HCT116 (cell line): ENCODE results near the gene CDH22. TPM values are rescaled to one million over a fixed set of nuclear protein-coding genes. Genes with fewer than 3 reads are reported as not detected.

Experiments
- ATAC-seq: fragments of 200-7000 bp; cut with Tn5 transposase; 2 replicates; pipeline ENCODE4 v1.9.1; 2020; ENCODE audit warnings: mild to moderate bottlenecking, moderate library complexity
- BruUV-seq: library from RNA; stranded (reverse); fragments of 400-500 nt; replicated peaks from 2 replicates; lab custom pipeline; 2021; lab: Mats Ljungman, UMichigan
- CTCF ChIA-PET: fragments of 300-600 bp; sonication (Branson Sonifier 250); formaldehyde crosslinking; loops from one replicate; lab custom pipeline; 2021; ENCODE audit warnings: antibody characterized with exemption; lab: Charles Lee
- POLR2A ChIA-PET: fragments of 300-600, 350-600 bp; sonication (Branson Sonifier 250); formaldehyde crosslinking; loops from one replicate; lab custom pipeline; 2021; ENCODE audit warnings: antibody characterized with exemption; lab: Charles Lee
- RAD21 ChIA-PET, 2 experiments: fragments of 300-600 bp; sonication (Branson Sonifier 250); formaldehyde crosslinking; loops; one replicate each; lab custom pipeline; 2023; ENCODE audit warnings: low total read pairs in 2 of 2; ENCODE audit not compliant: uncharacterized antibody in 2 of 2, unreplicated experiment in 2 of 2, low non-redundant PET in 1 of 2; lab: Charles Lee
- DNase-seq: peaks from one replicate; pipeline ENCODE4 v3.0.0-alpha.2; 2010; ENCODE audit warnings: low read depth, low spot score
- H2AFZ ChIP-seq: fragments of 200-600 bp; shearing (Covaris generic), sonication (generic); 2 replicates; pipeline ENCODE4 v1.6.1; 2017; ENCODE audit warnings: low read depth, mixed run types, mixed read lengths, antibody characterized with exemption, low read length; ENCODE audit not compliant: poor library complexity, severe bottlenecking
- H3K27ac ChIP-seq: 2 replicates; pipeline ENCODE4 v1.5.1; 2012; ENCODE audit warnings: low read depth, low read length
- H3K27me3 ChIP-seq: fragments of 200-600 bp; sonication (generic); 2 replicates; pipeline ENCODE4 v1.6.1; 2016; ENCODE audit warnings: mixed run types, low read length, mixed read lengths; ENCODE audit not compliant: insufficient read depth
- H3K36me3 ChIP-seq, 2 experiments: fragments of 200-500 bp in 1 of 2; fragments of 200-600 bp in 1 of 2; sonication (Bioruptor generic) in 1 of 2; sonication (generic) in 1 of 2; 2 replicates each; pipeline versions ENCODE4 v1.5.1 to v1.6.1; 2014 to 2016; ENCODE audit warnings: low read length in 2 of 2, inconsistent platforms in 1 of 2, mixed read lengths in 1 of 2, mixed run types in 1 of 2; ENCODE audit not compliant: insufficient read depth in 2 of 2, control insufficient read depth in 1 of 2
- H3K4me1 ChIP-seq, 2 experiments: fragments of 200-600 bp in 1 of 2; sonication (generic) in 1 of 2; 2 replicates each; pipeline versions ENCODE4 v1.5.1 to v1.6.1; 2012 to 2017; ENCODE audit warnings: low read length in 2 of 2, inconsistent platforms in 1 of 2, mild to moderate bottlenecking in 1 of 2, mixed read lengths in 1 of 2, mixed run types in 1 of 2, moderate library complexity in 1 of 2; ENCODE audit not compliant: insufficient read depth in 2 of 2, control insufficient read depth in 1 of 2
- H3K4me2 ChIP-seq: fragments of 200-600 bp; sonication (generic); 2 replicates; pipeline ENCODE4 v1.6.1; 2017; ENCODE audit warnings: mixed run types, low read length, mixed read lengths
- H3K4me3 ChIP-seq, 2 experiments: fragments of 200-600 bp in 1 of 2; sonication (generic) in 1 of 2; replicated peaks in 1 of 2; 2 replicates each; pipeline ENCODE4 v1.5.1; 2011 to 2016; ENCODE audit warnings: low read length in 2 of 2, control low read depth in 1 of 2, low read depth in 1 of 2, mild to moderate bottlenecking in 1 of 2, mixed read lengths in 1 of 2, mixed run types in 1 of 2
- H3K79me2 ChIP-seq: fragments of 200-600 bp; sonication (generic); 2 replicates; pipeline ENCODE4 v1.6.1; 2017; ENCODE audit warnings: mild to moderate bottlenecking, mixed run types, low read length, moderate library complexity, mixed read lengths; ENCODE audit not compliant: insufficient read depth
- H3K9ac ChIP-seq: fragments of 200-600 bp; sonication (generic); 2 replicates; pipeline ENCODE4 v1.6.1; 2016; ENCODE audit warnings: low read length, mixed read lengths
- H3K9me2 ChIP-seq: fragments of 200-600 bp; sonication (generic), shearing (Covaris generic); 2 replicates; pipeline ENCODE4 v1.6.1; 2017; ENCODE audit warnings: mixed run types, mild to moderate bottlenecking, moderate library complexity; ENCODE audit not compliant: insufficient read depth
- H3K9me3 ChIP-seq, 2 experiments: fragments of 200-500 bp in 1 of 2; fragments of 200-600 bp in 1 of 2; sonication (Bioruptor generic) in 1 of 2; sonication (generic) in 1 of 2; 2 replicates each; pipeline ENCODE4 v1.6.1; 2014 to 2017; ENCODE audit warnings: low read length in 2 of 2, mixed read lengths in 2 of 2, inconsistent platforms in 1 of 2, low read depth in 1 of 2, mild to moderate bottlenecking in 1 of 2, mixed run types in 1 of 2, moderate library complexity in 1 of 2; ENCODE audit not compliant: control insufficient read depth in 1 of 2, insufficient read depth in 1 of 2
- H4K20me1 ChIP-seq: fragments of 200-600 bp; sonication (generic), shearing (Covaris generic); 2 replicates; pipeline ENCODE4 v1.6.1; 2017; ENCODE audit warnings: mixed run types, mild to moderate bottlenecking, moderate library complexity; ENCODE audit not compliant: insufficient read depth
- CEBPB ChIP-seq: IDR thresholded peaks from 2 replicates; pipeline ENCODE4 v1.6.1; 2012; ENCODE audit warnings: low read depth
- EGR1 ChIP-seq: IDR thresholded peaks from 2 replicates; pipeline ENCODE4 v1.6.1; 2012; ENCODE audit warnings: low read depth
- ELF1 ChIP-seq: IDR thresholded peaks from 2 replicates; pipeline ENCODE4 v1.6.1; 2012; ENCODE audit warnings: low read depth, borderline replicate concordance
- EZH2phosphoT487 ChIP-seq: fragments of 200-600 bp; IDR thresholded peaks from 2 replicates; pipeline ENCODE4 v1.6.1; 2018; ENCODE audit warnings: antibody characterized with exemption, borderline replicate concordance
- FOSL1 ChIP-seq: IDR thresholded peaks from 2 replicates; pipeline ENCODE4 v1.6.1; 2012; ENCODE audit warnings: low read depth
- JUND ChIP-seq: IDR thresholded peaks from 2 replicates; pipeline ENCODE4 v1.6.1; 2012
- POLR2AphosphoS5 ChIP-seq: IDR thresholded peaks from 2 replicates; pipeline ENCODE4 v1.6.1; 2011; ENCODE audit warnings: mild to moderate bottlenecking, low read depth, low read length, moderate library complexity
- RAD21 ChIP-seq: IDR thresholded peaks from 2 replicates; pipeline ENCODE4 v1.6.1; 2012; ENCODE audit warnings: low read depth, mild to moderate bottlenecking
- SP1 ChIP-seq: IDR thresholded peaks from 2 replicates; pipeline ENCODE4 v1.6.1; 2012; ENCODE audit warnings: low read depth
- intact Hi-C: fragments of 100-400 bp; cut with micrococcal nuclease; formaldehyde crosslinking; loops from 2 replicates; pipeline ENCODE4 v1.10.0; 2022
- total RNA-seq: library from RNA; stranded (reverse); gene quantifications from one replicate; pipeline ENCODE4 v1.2.1, GENCODE V29; 2021; ENCODE audit not compliant: unreplicated experiment
- TF ChIP-seq, protein P1 (sequence below): IDR thresholded peaks from 2 replicates; pipeline ENCODE4 v1.6.1; 2012
- TF ChIP-seq, protein P2 (sequence below): IDR thresholded peaks from 2 replicates; pipeline ENCODE4 v1.6.1; 2012; ENCODE audit warnings: low read depth
- TF ChIP-seq, protein P3 (sequence below), 3 experiments: fragments of 200-600 bp in 1 of 3; sonication (generic) in 1 of 3; IDR thresholded peaks in 2 of 3; conservative IDR thresholded peaks in 1 of 3; 2 replicates each; pipeline ENCODE4 v1.5.1; 2012 to 2017; ENCODE audit warnings: low read depth in 2 of 3, low read length in 2 of 3, antibody characterized with exemption in 1 of 3, borderline replicate concordance in 1 of 3, control low read depth in 1 of 3, mild to moderate bottlenecking in 1 of 3, mixed read lengths in 1 of 3, mixed run types in 1 of 3, moderate library complexity in 1 of 3; ENCODE audit not compliant: insufficient read depth in 1 of 3

The CDH22 gene
- total RNA-seq, 1 experiment from 2014 or later: 1.8 TPM

DNA sequence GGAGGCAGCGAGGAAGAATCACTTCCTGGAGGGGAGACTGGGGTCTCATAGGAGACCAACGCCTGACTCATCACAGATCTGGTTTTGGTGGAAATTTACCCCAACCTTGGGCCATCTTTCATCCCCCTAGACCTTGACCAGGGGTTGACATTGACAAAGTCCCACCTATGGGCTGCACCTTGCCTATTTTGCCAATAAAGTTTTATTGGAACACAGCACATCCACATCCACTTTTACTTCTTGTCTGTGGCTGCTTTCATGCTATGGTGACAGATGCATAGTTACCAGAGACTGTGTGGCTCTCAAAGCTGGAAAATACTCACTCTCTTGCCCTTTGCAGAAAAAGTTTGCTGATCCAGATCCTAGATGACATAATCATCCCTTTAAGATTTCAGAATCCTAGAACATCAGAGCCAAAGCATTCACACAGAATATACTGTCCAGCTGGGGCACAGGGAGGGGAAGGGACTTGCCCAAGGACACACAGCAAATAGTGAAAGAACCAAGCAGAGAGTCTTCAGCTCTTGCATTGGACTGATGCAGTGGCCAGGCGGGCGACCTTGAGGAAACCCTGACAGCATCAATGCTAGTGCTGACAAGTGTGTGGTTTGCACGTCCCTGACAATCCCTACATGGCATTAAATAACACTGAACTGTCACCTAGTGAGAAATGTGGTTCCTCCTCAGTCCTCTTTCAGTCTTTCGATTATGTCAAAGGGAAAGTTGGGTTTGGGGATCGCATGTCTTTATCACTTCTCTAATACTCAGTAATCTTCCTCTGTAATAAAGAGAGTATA, 149.0 kb downstream of the CDH22 start:
- TF ChIP-seq POLR2AphosphoS5 (no peak), SP1 (no peak), ELF1 (no peak), EZH2phosphoT487 (no peak), CEBPB (no peak), EGR1 (no peak)
- TF ChIP-seq, protein P1, sequence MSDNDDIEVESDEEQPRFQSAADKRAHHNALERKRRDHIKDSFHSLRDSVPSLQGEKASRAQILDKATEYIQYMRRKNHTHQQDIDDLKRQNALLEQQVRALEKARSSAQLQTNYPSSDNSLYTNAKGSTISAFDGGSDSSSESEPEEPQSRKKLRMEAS: no peak
- Histone ChIP-seq H3K9me3 (no peaks in the 10 kb centered on the region), H3K9ac (no peak overlapping the region), H2AFZ (no peak overlapping the region), H3K9me2 (no peaks in the 10 kb centered on the region), H3K4me1 (no peaks in the 10 kb centered on the region), H3K79me2 (no peaks in the 10 kb centered on the region), H3K27ac (no peak overlapping the region), H4K20me1 (no peaks in the 10 kb centered on the region), H3K4me3 (no peak overlapping the region), H3K4me2 (no peak overlapping the region), H3K36me3 (no peaks in the 10 kb centered on the region), H3K27me3 (peaks cover 40% of the 10 kb centered on the region)
- no TSS peak for BruUV-seq
- no peak for DNase-seq
- POLR2A ChIA-PET: no interaction called here
- RAD21 ChIA-PET: no interaction called here
- no peak for ATAC-seq
- intact Hi-C loops: no loop called here
- CTCF ChIA-PET: no interaction called here

DNA sequence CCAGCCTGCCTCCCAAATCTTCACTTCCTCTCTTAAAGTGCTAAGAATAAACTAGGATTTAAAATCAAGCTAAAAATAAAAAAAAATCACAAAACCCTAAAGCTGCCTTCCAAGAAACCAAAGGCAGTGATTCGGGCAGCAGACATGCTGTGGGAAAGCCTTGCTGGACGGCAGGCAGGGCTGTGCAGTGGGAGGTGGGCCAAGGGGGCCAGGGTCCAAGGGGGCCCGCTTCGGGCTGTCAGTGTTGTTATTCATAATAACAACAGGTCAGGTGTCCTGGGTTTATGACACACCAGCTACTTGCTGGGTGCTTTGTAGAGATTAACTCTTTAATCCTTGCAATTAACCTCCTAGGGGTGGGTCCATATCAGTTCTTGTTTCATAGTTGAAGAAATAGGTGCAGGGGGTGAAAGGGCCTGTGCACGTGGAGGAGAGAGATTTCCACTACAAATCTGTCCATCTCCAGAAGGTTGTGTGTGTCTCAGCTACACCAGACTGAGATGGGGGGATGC, 149.8 kb downstream of the CDH22 start:
- Histone ChIP-seq H3K36me3 (no peaks in the 10 kb centered on the region), H3K9me3 (no peaks in the 10 kb centered on the region), H3K79me2 (no peaks in the 10 kb centered on the region), H3K27me3 (peaks cover 40% of the 10 kb centered on the region), H3K4me3 (no peak overlapping the region), H3K9ac (no peak overlapping the region), H3K27ac (no peak overlapping the region), H4K20me1 (no peaks in the 10 kb centered on the region), H3K4me1 (no peaks in the 10 kb centered on the region), H3K9me2 (no peaks in the 10 kb centered on the region), H3K4me2 (no peak overlapping the region), H2AFZ (no peak overlapping the region)
- DNase-seq (no peak), ATAC-seq (no peak)
- intact Hi-C loops: no loop called here
- ChIA-PET POLR2A (no interaction called here), RAD21 (no interaction called here), CTCF (no interaction called here)
- BruUV-seq: no TSS peak
- TF ChIP-seq POLR2AphosphoS5 (no peak), FOSL1 (no peak), RAD21 (no peak), ELF1 (no peak), JUND (no peak), SP1 (no peak), CEBPB (no peak), EZH2phosphoT487 (no peak)
- TF ChIP-seq, protein P1: no peak
- TF ChIP-seq, protein P2, sequence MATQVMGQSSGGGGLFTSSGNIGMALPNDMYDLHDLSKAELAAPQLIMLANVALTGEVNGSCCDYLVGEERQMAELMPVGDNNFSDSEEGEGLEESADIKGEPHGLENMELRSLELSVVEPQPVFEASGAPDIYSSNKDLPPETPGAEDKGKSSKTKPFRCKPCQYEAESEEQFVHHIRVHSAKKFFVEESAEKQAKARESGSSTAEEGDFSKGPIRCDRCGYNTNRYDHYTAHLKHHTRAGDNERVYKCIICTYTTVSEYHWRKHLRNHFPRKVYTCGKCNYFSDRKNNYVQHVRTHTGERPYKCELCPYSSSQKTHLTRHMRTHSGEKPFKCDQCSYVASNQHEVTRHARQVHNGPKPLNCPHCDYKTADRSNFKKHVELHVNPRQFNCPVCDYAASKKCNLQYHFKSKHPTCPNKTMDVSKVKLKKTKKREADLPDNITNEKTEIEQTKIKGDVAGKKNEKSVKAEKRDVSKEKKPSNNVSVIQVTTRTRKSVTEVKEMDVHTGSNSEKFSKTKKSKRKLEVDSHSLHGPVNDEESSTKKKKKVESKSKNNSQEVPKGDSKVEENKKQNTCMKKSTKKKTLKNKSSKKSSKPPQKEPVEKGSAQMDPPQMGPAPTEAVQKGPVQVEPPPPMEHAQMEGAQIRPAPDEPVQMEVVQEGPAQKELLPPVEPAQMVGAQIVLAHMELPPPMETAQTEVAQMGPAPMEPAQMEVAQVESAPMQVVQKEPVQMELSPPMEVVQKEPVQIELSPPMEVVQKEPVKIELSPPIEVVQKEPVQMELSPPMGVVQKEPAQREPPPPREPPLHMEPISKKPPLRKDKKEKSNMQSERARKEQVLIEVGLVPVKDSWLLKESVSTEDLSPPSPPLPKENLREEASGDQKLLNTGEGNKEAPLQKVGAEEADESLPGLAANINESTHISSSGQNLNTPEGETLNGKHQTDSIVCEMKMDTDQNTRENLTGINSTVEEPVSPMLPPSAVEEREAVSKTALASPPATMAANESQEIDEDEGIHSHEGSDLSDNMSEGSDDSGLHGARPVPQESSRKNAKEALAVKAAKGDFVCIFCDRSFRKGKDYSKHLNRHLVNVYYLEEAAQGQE: no peak
- TF ChIP-seq, protein P3, sequence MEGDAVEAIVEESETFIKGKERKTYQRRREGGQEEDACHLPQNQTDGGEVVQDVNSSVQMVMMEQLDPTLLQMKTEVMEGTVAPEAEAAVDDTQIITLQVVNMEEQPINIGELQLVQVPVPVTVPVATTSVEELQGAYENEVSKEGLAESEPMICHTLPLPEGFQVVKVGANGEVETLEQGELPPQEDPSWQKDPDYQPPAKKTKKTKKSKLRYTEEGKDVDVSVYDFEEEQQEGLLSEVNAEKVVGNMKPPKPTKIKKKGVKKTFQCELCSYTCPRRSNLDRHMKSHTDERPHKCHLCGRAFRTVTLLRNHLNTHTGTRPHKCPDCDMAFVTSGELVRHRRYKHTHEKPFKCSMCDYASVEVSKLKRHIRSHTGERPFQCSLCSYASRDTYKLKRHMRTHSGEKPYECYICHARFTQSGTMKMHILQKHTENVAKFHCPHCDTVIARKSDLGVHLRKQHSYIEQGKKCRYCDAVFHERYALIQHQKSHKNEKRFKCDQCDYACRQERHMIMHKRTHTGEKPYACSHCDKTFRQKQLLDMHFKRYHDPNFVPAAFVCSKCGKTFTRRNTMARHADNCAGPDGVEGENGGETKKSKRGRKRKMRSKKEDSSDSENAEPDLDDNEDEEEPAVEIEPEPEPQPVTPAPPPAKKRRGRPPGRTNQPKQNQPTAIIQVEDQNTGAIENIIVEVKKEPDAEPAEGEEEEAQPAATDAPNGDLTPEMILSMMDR (IDR thresholded peaks at IDR 0.05 in 2 of 3, conservative IDR thresholded peaks at IDR 0.05 in 1 of 3; ENCODE audit: borderline replicate concordance in 1 of 3, insufficient read depth in 1 of 3, low read depth in 2 of 3, low read length in 2 of 3): no peak
